GM18861 (cell line): ENCODE data around the gene KDM6A.
"Not testable (repeated sequence)": the region's sequence is repeated elsewhere in the genome, so short reads cannot be mapped to it uniquely, and the experiment has no call there.

ENCODE experiments used
- ATAC-seq: cut with Tn5 transposase; IDR thresholded peaks from one replicate; pipeline ENCODE4 v1.9.1; 2021; ENCODE audit not compliant: unreplicated experiment

The KDM6A gene

GRCh38 chrX:45001048-45001447 lies 128.1 kb downstream of the KDM6A start:
- no peak for ATAC-seq

DNA sequence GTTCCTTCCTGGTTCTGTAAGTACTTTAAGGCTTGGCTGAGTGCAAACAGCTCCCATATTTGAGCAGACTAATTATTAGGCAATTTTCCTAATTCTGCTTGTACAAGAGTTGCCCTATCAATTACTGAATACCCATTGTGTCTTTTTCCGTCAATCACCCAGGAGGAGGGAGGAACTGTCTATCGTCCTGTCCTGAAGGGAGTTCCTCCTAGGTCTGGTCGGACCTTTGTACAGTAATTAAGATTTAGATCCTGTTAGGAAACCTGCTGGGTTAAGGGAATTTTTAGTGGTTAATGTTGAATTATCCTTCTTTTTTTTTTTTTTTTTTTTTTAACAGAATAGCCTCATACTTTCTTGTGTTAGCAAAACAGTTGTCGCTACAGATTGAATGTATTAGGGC lies 130.1 kb downstream of the KDM6A start:
- ATAC-seq: no peak

DNA sequence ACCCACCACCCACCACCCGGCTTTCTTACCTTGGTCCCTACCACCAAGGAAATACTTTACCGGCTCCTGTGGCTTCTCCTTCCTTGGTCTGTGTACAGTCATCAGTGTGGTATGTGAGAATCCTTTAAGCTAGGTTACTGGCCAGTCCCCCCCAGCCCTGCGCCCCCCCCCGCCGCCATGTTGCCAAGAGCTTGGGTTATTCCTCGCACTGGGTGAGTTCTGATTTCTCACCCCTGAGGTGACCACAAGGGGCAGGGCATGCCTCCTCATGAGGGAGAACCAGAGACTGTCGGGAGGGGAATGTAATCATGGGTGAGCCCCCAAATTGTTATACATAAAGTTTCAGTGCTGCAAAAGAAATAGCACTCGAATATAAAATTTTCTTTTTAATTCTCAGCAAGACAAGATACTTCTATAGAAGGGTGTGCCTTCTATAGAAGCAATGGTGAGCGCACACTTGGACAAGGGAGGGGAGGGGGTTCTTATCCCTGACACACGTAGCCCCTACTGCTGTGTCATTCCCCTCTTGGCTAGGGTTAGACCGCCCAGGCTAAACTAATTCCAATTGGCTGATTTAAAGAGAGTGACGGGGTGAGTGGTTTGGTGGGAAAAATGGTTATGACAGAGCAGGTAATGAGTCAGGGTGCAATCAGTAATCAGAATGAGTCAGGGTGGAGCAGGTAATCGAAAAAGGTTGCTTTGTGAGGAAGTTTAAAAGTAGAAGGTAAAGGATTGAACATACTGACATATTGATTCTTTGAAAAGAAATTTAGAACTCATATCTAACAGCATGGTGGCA lies 133.2 kb downstream of the KDM6A start:
- no peak for ATAC-seq

- ATAC-seq: peak; percentile 97
Measured at GRCh38 chrX:45007598-45007997, 134.6 kb downstream of the KDM6A start.

DNA sequence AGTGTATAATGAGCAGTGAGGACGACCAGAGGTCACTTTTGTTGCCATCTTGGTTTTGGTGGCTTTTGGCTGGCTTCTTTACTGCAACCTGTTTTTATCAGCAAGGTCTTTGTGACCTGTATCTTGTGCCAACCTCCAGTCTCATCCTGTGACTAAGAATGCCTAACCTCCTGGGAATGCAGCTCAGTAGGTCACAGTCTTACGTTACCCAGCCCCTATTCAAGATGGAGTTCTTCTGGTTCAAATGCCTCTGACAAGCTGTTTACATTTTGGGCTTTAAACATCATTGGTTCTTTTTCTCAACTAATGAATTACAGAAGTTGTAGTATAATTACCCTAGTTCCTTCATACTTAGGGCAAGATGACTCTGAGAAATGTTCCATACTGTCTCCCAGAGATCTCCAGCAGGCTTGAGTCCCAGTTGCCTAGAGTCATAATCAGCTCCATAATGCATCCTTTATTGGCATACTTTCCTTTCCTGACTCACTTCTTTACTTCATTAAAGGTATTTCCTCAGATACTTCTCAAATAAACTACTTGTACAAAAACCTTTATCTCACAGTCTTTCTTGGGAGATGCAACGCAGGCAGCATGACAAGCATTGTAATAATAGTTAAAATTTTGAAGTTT lies 136.5 kb downstream of the KDM6A start:
- ATAC-seq: no peak

DNA sequence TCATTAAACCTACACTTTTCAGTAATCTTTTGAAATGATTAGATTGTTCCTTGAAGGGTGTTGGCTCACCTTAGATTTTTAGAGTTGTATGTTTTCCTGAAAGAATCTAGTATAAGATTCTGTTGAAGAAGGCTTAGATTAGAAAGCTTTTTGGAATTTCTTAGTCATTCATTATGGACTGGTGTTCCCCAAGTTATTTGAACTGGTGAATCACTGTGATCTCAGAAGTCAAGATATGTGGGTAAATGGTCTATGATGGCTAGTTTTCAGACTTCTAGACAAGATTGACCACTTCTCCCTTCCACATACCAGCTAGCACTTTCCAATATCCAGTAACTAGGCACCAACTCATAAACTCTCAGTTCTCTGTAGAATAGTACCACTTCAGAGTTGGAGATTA lies 138.1 kb downstream of the KDM6A start:
- ATAC-seq: no peak

DNA sequence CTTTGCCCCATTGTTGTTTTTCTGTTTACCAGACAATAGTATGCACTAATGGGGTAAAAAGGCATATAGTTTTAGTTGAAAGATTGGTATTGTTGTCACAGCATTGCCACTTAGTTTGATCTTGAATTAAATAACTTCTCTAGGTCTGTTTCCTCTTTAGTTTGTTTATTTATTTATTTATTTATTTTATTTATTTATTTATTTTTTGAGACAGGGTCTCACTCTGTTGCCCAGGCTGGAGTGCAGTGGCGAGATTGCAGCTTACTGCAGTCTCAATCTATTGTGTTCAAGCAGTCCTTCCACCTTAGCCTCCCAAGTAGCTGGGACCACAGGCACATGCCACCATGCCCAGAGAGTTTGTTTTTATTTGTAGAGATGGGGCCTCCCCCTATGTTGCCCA lies 138.6 kb downstream of the KDM6A start:
- no peak for ATAC-seq

- ATAC-seq: no peak
Measured at GRCh38 chrX:45017946-45018345, 145.0 kb downstream of the KDM6A start.

- no peak for ATAC-seq
Measured at GRCh38 chrX:45022150-45022549, 149.2 kb downstream of the KDM6A start.

GRCh38 chrX:45024501-45024900 lies 151.5 kb downstream of the KDM6A start:
- ATAC-seq: no peak

GRCh38 chrX:45026036-45026435 lies 153.0 kb downstream of the KDM6A start:
- ATAC-seq: no peak

GRCh38 chrX:45031830-45032378 lies 158.9 kb downstream of the KDM6A start:
- ATAC-seq: no peak

GRCh38 chrX:45035071-45035470 lies 162.1 kb downstream of the KDM6A start:
- no peak for ATAC-seq

- ATAC-seq: no peak
Measured at GRCh38 chrX:45036161-45036560, 163.2 kb downstream of the KDM6A start.

GRCh38 chrX:45040137-45040536 lies 167.1 kb downstream of the KDM6A start:
- ATAC-seq: not testable (repeated sequence)

DNA sequence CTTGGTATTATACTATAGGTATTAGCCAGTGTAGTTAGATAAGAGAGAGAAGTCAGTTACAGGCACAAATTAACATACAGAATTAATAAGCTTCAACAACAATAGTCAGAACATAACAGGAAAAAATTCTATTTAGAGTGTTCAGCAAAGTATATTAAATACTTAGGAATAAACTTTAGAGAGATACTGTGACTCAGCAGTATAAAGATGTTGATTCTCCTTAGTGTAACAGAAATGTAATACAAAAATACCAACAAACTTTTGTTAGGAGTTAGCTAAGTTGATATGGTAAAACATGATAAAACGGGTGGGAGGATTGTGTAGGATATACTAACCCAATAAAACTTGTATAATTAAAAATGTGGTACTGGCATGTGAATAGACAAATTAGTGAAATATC lies 173.4 kb downstream of the KDM6A start:
- ATAC-seq: no peak

DNA sequence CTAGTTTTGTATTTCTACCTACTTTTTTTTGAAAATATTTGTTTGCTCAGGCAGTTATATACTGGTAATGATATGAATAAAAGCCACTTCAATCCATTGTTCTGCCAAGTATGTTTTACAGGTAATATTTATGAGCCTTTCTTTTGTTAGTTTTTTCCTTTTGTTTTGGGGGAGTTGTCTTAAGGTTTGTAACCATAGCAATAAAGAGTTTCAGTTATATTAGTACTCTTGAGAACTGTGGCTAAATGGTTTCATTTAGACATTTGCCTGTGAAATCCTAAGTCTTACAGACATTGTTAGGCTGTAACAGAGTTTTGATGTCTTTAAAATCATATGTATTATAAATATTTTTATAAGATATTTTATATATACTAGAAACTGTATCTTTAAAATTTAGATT lies 177.6 kb downstream of the KDM6A start:
- ATAC-seq: no peak

GRCh38 chrX:45056428-45057145 lies 183.6 kb downstream of the KDM6A start:
- ATAC-seq: no peak

- ATAC-seq: not testable (repeated sequence)
Measured at GRCh38 chrX:45059906-45060305, 186.9 kb downstream of the KDM6A start.

DNA sequence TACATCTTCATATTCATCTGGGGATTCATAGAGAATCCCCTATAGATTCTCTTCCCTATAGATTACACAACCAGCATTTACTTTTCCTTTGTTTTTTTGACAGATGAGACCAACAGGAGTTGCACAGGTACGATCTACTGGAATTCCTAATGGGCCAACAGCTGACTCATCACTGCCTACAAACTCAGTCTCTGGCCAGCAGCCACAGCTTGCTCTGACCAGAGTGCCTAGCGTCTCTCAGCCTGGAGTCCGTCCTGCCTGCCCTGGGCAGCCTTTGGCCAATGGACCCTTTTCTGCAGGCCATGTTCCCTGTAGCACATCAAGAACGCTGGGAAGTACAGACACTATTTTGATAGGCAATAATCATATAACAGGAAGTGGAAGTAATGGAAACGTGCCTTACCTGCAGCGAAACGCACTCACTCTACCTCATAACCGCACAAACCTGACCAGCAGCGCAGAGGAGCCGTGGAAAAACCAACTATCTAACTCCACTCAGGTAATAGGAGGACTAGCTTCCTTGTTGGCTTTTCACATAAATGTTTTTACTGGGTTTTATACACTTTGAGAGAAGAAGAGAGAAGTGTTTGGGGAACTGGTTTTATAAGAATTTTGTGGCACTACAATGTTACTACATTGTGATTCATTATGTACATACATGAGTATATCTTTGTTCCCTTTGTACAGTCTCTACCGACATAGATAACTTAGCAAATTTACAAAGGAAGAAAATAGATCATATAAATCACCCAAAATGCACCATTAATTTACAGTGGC lies 190.5 kb downstream of the KDM6A start:
- ATAC-seq: no peak

- no peak for ATAC-seq
Measured at GRCh38 chrX:45068569-45068968, 195.6 kb downstream of the KDM6A start.
